ENCODE measurements around the gene BRME1.

GRCh38 chr19:13920524-13920923, 14.6 kb upstream of the BRME1 start:
- no peak for TF ChIP-seq CTCF (IDR thresholded peaks at IDR 0.05)
- no peak for TF ChIP-seq POLR2A (IDR thresholded peaks at IDR 0.05)
